Astrocyte of the hippocampus (primary cell): ENCODE measurements around the gene HDAC4.
A peak's percentile ranks its signal among the peaks of the same experiment; 100 is the strongest.

Experiments used
- DNase-seq: peaks from one replicate; pipeline ENCODE4 v3.0.0; 2011; ENCODE audit warnings: low read depth, low spot score

The HDAC4 gene

DNA sequence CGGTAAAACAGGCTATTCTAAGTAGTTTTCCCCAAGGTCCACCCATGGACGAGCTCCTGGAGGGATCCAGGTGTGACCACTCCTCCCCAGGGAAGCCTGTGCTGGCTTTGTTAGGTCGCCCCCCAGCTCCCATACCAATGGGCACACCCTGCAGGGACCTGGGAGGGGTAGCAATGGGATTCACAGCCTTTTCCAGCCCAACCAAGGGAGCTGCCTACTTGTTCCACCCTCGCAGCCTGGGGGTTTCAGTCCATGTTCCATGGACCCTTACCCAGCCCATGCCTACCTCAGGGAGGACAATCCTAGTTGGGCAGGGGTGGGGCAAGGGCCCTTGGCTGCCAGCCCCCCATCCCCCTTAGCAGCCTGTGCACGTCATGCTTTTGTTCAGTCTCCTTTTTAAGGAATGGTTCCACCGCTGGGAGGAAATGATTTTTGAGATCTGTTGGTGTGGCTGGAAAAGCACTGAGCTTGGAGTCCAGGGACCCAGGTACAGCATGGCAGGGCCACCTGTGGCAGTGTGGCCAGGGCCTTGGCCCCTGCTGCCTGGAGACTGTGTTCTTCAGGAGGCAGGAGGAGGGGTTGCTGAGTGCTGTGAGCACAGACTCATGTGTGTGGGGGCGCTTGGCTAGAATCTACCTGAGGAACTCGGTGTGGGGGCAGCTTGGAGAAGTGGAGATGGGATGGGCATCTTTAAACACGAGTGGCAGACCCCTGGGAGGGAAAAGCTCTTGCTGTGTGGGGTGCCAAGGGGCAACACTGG is 386.2 kb downstream of the HDAC4 start:
- no peak for DNase-seq

DNA sequence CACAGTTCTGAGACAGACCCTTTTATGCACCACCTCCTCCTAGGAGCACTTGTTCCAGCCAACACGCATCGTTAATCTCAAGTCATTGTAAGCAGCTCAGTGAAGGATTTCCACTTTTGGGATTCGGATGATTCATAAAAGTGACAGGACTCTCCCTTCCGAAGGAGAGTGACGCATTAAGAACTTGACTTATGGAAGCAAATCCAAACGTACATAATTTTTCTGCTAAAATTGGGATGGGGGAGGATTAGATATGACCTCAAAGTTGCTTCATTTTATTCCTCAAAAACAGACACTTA is 387.2 kb downstream of the HDAC4 start:
- no peak for DNase-seq

DNA sequence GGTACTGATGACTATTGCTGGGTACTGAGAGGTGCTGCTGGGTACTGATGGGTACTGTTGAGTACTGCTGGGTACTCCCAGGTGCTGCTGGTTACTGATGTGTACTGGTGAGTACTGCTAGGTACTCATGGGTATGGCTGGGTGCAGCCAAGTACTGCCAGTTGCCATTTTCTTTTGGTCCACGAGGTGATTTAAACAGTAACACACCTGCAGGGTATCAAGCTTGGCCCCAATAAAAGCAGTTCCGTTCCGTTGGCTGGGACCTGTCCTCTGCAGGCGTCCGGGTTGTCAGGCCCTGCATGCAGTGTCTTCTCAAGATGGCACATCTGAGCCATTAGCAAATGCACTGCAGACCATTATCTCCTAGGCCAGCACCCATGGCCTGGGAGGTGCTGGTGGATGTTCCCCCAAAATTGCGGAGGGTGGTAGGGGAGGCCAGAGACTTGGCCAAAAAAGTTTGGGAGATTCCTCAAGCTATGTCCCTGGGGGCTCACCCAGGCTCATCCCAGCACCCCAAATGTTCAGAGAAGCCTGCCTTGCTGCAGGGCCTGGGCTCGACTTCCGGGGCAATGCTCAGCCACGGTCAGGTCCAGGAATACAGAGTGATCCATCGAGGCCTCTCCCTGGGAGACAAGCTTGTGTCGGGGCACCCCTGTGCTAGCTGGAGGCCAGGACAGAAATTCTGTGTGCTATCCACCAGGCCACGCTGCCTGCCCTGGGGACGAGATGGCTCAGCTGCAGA is 387.7 kb downstream of the HDAC4 start:
- DNase-seq: no peak

DNA sequence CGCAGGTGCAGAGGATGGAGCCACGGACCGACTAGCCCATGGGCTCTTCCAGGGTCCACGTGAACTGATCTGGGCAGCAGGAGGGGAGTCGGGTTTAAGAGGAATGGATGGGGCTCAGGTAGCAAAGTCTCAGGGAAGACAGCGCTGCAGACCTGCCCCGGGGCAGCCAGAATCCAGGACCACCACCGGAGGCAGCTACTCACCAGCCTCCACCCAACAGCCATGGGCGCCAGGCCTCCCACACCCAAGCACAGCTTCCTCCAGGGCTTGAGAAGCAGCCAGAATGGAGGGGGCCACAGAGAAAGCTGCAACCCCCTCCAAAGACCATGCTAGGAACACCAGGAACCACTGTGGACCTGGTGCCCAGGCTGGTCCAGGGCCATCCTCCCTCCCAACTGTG is 388.6 kb downstream of the HDAC4 start:
- DNase-seq: no peak

DNA sequence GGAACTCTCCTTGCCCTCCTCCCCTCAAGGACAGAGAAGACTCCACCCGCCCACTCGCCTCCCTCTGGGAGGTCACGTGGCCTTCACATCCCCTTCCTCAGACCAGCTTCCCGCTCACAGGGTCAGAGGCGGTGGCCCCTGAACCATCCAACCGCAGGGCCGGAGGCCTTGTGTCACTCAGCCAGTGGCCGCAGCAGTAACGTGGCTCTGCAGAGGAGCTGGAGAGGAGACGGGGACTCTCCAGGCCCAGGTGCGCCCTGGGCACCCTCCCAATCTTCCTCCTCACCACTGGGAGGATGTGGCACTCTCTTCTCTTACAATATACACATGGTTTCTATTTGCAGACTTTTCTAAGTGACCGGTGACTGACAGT is 391.2 kb downstream of the HDAC4 start:
- no peak for DNase-seq

DNA sequence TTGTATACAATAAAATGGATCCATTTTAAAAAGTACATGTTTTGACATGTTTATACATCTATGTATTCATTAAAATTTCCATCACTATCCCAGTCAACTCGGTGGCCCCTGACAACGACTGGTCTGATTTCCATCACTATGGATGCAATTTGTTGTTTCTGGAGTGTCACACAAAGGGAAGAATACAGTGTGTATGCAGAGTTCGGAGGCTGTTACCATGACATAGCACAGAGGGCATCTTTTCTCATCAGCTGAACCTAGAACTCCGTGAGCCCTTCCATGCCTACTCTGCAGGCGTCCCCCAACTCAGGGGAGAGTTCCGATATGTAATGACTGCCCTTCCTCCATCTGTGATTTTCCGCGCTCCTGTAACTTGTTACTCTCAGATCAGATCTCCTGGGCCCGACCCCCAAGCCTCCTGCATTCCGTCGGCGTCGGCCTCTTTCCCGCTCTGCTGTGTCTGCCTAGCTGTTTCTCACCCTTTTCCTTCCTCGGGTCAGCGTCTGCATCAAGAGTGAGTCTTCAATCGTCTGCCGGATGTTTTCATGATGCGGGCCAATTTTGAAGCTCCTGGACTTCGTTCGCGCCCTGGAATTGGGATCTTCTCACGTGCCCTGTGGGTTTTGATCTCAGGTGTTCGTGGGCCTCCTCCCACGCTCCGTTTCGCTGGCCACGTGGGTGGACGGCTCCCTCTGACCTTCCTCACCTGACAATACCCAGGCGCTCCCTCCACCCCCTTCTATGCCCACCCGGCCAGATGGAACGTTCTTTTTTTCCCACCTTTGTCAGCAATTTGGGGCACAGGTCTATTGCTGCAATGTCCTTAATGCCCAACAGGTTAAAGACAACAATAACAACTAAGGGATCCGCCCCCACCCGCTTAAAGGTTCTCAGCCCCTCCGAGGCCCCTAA is 391.9 kb downstream of the HDAC4 start:
- DNase-seq: no peak

DNA sequence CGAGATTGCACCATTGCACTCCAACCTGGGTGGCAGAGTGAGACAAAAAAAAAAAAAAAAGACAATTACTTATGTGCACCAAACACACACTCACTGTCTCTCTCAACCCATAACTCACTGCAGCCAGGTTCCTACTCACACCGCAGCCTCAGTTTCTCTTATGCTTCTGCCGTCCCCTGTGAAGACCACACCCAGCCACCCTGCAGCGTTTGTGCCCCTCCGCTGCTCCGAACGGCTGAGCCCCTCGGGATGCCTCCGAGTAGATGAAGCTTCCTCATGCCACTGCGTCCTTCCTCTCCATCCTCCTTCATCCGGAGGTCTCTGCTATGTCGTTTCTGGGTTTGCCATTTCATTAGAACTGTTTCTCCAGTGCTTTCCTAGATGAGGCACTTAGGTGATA is 392.8 kb downstream of the HDAC4 start:
- DNase-seq: no peak

DNA sequence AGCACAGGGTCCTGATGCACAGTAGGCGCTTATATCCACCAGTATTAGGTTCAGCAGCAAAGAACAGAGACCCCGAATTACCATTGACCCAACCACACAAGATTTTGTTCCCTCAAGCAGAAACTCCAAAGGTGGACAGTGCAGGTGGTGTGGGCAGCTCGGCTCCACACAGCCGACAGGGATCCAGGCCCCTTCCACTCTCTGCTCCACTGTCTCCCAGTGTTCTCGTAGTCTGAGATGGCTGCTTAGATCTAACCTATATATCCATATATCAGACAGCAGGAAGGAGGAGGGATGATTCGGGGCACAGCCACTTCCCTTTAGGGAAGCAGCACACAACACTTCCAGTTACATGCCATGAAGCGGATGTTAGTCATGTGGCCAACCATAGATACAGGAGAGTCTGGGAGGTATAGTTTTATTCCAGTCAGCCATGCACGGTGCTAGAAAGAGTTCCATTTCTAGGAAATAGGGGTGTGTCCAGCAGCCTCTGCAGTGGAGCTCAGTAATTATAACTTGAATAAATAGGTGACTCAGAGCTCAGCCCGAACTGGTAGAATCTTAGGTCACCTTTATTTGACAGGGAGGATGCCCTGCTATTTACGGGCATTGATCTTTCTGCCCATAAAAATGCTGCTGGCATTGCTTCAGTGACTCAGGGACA is 394.1 kb downstream of the HDAC4 start:
- peak; percentile 17 for DNase-seq

DNA sequence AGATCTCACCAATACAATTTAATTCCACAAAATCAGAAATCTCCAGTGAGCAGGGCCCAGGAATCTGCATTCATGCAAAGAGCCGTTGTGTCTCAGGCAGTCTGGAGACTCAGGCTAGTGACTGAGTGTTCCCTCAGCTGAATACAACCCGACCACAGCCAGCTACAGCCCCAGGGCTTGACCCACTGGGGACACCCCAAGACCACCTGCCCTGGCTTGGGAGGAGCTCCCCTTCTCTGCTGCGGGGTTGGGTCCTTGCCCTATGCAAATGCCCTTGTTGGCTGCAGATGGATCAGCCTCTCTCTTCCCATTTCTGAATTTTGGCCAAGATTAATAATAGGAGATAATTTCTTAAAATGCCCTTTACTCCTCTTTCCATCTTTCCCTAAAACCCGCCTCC is 395.2 kb downstream of the HDAC4 start:
- DNase-seq: no peak

DNA sequence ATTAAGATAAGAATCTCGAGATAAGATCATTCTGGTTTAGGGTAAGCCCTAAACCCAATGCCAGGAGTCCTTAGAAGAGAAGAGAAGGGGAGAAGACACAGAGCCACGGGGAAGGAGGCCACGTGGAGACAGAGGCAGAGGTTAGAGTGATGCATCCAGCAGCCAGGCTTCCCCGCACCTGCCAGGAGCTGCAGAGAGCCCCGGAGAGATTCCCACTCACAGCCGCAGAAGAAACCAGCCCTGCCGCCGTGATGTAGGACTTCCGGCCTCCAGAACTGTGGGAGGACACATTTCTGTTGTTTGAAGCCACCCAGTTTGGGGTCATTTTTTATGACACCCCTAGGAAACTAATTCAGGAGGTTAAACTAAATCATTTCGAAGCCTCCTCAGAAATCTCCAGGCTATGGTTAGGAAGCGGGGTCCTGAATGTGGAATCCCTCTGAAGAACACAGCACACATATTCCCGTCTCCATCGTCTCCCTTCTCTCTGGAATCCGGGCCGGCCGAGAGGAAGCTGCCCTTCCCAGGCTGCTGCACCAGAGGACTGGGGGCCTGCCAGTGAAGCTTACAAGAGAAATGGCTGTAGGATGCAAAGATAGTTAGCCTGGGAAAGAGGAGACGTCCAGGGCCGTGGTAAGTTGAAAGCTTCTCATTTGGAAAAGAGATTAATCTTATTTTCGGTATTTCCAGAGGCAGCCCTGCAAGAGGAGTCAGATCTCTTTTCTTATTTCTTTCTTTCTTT is 396.4 kb downstream of the HDAC4 start:
- DNase-seq: no peak

DNA sequence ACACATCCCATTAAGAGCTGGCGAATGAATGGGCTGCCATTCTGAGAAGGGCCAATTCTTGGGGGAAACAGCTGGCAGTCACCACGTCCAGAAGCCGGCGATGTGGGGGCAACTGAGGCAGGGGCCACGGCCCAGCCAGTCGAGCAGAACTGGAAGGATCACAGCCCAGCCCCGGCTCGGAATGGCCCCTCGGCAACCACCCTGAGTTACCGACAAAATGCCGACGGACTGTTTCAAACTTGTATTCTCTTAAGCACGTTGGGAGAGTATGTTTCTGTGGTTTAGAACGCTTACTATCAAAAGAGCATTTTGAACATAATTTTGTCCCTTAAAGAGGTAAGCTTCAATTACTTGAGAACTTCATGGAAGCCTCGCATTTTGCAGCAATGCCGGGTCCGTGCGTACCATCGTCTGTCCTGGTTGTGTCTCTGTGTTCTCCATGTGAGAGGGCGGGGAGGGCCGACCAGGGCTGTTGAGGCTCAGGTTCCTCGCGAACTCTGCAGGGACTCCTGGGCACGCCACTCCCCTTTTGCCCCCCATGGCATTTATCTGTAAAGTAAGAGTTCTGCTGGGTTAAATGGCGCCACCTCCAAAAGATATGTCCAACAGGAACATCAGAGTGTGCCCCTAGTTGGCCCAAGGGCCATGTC is 397.1 kb downstream of the HDAC4 start:
- DNase-seq: no peak

DNA sequence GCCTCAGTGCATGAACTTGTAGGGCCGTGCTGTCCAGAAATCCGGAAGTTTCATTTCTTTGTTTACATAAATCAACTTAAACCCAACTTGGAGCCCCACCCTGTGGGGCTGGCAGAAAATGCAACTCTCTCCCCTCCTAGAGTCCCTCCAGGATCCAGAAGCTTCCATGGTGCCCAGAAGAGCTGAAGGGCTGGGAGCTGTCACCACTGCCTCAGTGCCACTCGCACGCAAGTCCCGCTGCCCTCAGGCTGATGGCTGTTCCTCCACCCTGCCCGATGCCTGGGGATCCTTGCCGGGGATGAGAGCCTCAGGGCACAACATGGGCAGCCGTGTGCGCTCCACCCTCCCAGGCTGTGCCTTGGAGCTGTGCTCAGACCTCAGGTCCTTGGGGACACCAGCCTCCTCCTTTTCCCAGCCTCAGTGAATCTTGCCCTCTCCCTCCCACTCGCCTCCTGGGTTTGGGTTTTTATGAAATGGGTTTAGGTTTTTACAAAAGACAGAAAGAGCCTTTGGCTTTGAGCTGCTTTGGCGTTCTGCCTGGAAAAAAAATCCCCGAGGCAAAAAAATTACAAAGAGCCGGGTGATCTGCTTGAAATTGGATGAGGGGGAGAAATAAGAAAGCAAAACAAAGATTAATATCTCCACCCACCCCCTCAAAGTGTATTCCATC is 397.7 kb downstream of the HDAC4 start:
- DNase-seq: peak; percentile 37

DNA sequence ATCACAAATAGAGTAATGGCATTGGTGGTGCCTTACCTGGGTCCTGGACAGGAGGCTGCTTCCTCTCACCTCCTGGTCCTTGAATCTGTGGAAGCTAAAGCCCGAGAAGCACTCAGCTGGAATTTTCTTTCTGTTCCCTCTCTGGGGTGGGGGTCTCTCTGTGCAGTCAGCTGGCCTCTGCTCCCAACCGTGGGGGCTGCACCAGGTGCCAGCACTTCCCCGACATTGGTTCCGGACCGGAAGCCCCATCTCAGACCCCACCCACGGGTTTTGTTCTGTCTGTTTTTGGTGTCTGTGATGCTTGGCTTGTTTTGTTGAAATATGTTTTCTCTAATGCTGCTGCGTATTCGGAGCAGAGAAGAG is 398.2 kb downstream of the HDAC4 start:
- no peak for DNase-seq

DNA sequence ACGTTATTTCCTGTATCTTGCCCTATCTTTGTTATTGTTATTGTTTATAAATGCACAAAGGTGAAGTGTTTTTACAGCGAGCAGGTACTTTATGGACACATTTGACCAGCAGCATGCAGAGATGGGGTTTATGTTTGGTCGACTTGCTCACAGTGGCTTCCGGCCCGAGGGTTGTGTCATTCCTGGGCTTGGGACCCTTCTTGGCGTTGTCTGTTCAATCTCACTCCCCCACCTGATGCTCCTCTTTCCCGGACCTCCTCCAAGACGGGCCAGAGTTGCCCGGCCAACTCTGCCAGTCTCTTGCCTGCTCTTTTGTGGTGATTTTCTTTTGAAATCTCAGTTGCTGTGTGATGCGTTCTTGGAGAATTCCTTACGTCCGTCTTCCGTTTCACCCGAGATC is 399.0 kb downstream of the HDAC4 start:
- no peak for DNase-seq

DNA sequence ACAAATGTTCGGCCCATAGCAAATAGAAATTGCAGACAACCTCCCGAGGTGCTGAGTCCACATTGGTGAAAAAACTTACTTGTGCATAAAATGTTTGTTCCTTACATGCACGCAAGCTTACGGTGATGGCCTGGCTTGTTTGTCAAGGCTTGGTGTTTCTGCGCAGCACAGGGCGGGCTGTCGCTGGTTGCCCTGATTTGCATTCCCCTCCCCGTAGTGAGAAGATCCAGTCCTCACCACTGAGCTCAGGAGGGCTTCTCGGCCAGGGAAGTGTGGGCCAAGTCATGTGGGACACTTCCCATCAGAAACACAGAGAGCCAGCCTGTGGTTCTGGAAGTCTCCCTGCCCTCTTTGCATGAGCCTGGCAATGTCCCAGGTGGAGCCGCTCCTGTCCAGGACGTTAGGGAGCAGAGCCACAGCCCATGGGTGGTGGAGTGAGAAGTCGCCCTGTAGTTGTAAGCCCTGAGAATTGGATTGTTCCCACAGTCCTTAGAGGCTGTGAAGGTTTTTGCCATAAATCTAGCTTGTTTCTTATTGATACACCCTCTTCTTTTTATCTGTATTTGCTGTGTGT is 400.2 kb downstream of the HDAC4 start:
- DNase-seq: no peak

DNA sequence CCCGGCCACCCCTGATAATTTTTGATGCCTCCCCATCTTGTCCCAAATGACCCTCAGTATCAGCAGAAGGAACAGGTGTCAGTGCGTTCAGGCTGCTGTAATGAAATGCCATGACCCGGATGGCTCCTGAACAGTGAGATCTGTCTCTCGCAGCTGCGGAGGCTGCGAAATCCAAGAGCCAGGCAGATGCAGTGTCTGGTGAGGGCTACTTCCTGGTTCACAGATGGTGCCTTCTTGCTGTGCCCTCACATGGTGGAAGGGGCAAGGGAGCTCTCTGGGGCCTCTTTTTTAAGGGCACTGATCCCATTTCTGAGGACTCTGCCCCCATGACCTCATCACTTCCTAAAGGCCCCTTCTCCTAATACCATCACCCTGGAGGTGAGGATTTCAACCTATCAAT is 400.7 kb downstream of the HDAC4 start:
- DNase-seq: no peak

DNA sequence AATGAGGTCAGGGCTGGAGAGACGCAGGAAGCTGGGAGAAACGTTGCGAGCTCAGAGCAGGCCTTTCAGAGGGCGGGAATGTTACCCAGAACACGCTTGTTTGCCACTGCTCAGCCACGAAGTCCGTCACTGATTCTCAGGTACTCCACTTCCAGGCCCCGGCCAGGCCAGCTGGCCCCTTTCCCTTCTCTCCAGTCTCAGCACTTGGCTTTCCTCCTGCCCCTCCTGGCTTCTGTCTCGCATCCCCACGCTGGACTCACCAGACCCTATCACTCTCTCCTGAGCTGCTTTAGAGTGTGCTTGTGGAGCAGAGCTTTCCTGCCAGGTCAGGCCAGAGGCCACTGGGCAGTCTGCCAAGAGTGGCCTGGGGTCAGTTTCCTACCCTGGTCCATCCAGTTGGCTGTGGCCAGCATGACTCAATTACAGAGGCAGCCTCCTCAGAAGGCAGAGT is 401.5 kb downstream of the HDAC4 start:
- peak; percentile 14 for DNase-seq

DNA sequence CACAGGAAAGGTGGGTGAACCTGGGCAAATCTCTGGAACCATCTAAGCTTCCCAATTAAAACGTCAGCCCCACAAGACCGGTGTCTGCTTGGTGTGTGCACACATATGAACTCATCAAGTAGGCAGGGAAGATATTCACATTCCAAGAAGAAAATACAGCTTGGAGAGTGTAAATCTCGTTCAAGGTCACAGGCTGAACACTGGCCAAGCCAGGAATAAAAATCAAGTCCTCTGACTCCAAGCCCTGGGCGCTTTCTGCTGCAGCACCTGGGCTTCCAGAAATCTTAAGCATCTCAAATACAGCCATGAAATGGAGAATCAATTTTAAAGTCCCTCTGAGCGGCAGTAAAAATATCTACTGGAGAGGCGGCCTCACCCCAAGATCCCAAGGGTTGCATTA is 402.0 kb downstream of the HDAC4 start:
- no peak for DNase-seq
